Upper lobe of left lung (tissue), 4 donors: ENCODE measurements around the gene SUPT3H.

Experiments
- CTCF ChIP-seq, 6 experiments: fragments of 450-650 bp in 4 of 6; fragments of 200-600 bp in 2 of 6; sonication (generic) in 2 of 6; IDR thresholded peaks; one replicate each; pipeline ENCODE4 v1.5.1; 2016 to 2019; ENCODE audit warnings: antibody characterized with exemption in 6 of 6
- POLR2A ChIP-seq, 4 donors: fragments of 450-650 bp; IDR thresholded peaks; one replicate each; pipeline ENCODE4 v1.5.1; 2016 to 2017; ENCODE audit warnings: antibody characterized with exemption in 4 of 4, mild to moderate bottlenecking in 2 of 4
- POLR2AphosphoS5 ChIP-seq, 2 donors: sonication (generic); formaldehyde crosslinking; IDR thresholded peaks; one replicate each; pipeline ENCODE4 v1.5.1; 2017; ENCODE audit warnings: antibody characterized with exemption in 2 of 2

- TF ChIP-seq CTCF (IDR thresholded peaks at IDR 0.05): no peak
- TF ChIP-seq POLR2A (IDR thresholded peaks at IDR 0.05): no peak
- no peak for TF ChIP-seq POLR2AphosphoS5 (IDR thresholded peaks at IDR 0.05)
These were observed 46.7 kb upstream of the SUPT3H start for GRCh38 chr6:45424451-45424861.
